HepG2 (cell line): Measurements from ENCODE around the gene RIPK1. TPM values are rescaled to one million over a fixed set of nuclear protein-coding genes. Genes with fewer than 3 reads are reported as not detected.

Source experiments
- ARNTL ChIP-seq: sonication (generic); formaldehyde crosslinking; IDR thresholded peaks from 2 replicates; pipeline ENCODE4 v1.4.0; 2020; ENCODE audit warnings: mild to moderate bottlenecking, missing genetic modification reagents
- ELF1 ChIP-seq: sonication (generic); formaldehyde crosslinking; IDR thresholded peaks from 2 replicates; pipeline ENCODE4 v1.4.0; 2020; ENCODE audit warnings: missing genetic modification reagents
- FLYWCH1 ChIP-seq: sonication (generic); formaldehyde crosslinking; IDR thresholded peaks from 2 replicates; pipeline ENCODE4 v1.8.1; 2023; ENCODE audit warnings: mild to moderate bottlenecking, missing genetic modification reagents
- KDM3A ChIP-seq: IDR thresholded peaks from 2 replicates; pipeline ENCODE4 v1.6.1; 2018; ENCODE audit warnings: low read depth, missing compliant biosample characterization
- PHB2 ChIP-seq: fragments of 450-650 bp; IDR thresholded peaks from 2 replicates; pipeline ENCODE4 v1.6.1; 2018; ENCODE audit not compliant: partially characterized antibody
- PRPF4 ChIP-seq: fragments of 200-400 bp; formaldehyde crosslinking; IDR thresholded peaks from 2 replicates; pipeline ENCODE4 v1.6.1; 2016; ENCODE audit warnings: low read length, low read depth; ENCODE audit not compliant: poor library complexity, severe bottlenecking
- TFDP1 ChIP-seq: IDR thresholded peaks from 2 replicates; pipeline ENCODE4 v1.6.1; 2016; ENCODE audit warnings: missing compliant biosample characterization, missing genetic modification reagents, borderline replicate concordance
- USF2 ChIP-seq, 2 experiments: sonication (generic) in 1 of 2; formaldehyde crosslinking in 1 of 2; IDR thresholded peaks; 2 replicates each; pipeline versions ENCODE4 v1.5.1 to v1.6.1; 2011 to 2020; ENCODE audit warnings: borderline replicate concordance in 1 of 2, low read depth in 1 of 2, low read length in 1 of 2, mild to moderate bottlenecking in 1 of 2, missing genetic modification reagents in 1 of 2, moderate library complexity in 1 of 2
- ZMYM3 ChIP-seq: sonication (generic); formaldehyde crosslinking; IDR thresholded peaks from 2 replicates; pipeline ENCODE4 v1.5.1; 2020; ENCODE audit warnings: mild to moderate bottlenecking, missing genetic modification reagents
- ZNF263 ChIP-seq: sonication (generic); formaldehyde crosslinking; IDR thresholded peaks from 2 replicates; pipeline ENCODE4 v1.4.0; 2020; ENCODE audit warnings: missing genetic modification reagents
- ZNF280D ChIP-seq: sonication (generic); formaldehyde crosslinking; IDR thresholded peaks from 2 replicates; pipeline ENCODE4 v1.5.1; 2020; ENCODE audit warnings: mild to moderate bottlenecking, missing genetic modification reagents
- ZNF3 ChIP-seq: IDR thresholded peaks from 2 replicates; pipeline ENCODE4 v1.7.0; 2017; ENCODE audit warnings: inconsistent platforms
- ZNF34 ChIP-seq: sonication (generic); formaldehyde crosslinking; IDR thresholded peaks from 2 replicates; pipeline ENCODE4 v1.4.0; 2020; ENCODE audit warnings: mild to moderate bottlenecking, missing genetic modification reagents, borderline replicate concordance
- ZNF646 ChIP-seq: sonication (generic); formaldehyde crosslinking; IDR thresholded peaks from 2 replicates; pipeline ENCODE4 v1.9.0; 2021; ENCODE audit warnings: mild to moderate bottlenecking, missing genetic modification reagents
- polyA plus RNA-seq, 8 experiments: library from polyadenylated mRNA; depleted of rRNA in 3 of 8; stranded (reverse) in 7 of 8; unstranded in 1 of 8; fragments of >200 nt; fragmentation: Illumina TruSeq in 4 of 8; extraction: Trizol in 4 of 8; gene quantifications; 2 replicates each; pipeline versions ENCODE4 v1.2.1 to v1.2.3, GENCODE V29; 2011 to 2016; ENCODE audit warnings: low read depth in 4 of 8, missing spikeins in 1 of 8, mixed read lengths in 1 of 8; ENCODE audit not compliant: insufficient read depth in 1 of 8
- total RNA-seq, 5 experiments: library from RNA; depleted of rRNA; stranded (reverse); fragments of >200 nt; fragmentation: Illumina TruSeq; extraction: Trizol; gene quantifications; 2 replicates each; pipeline ENCODE4 v1.2.3, GENCODE V29; 2016; ENCODE audit warnings: low read depth in 1 of 5

Gene RIPK1
- total and polyA plus RNA-seq, 2 of the 13 experiments (the other 11 are each of a cell fraction or from before 2014, with no cell fraction given) = 9.0 to 10.3 TPM

GRCh38 chr6:3162565-3163247, 94.4 kb downstream of the RIPK1 start (continued):
- TF ChIP-seq ZNF646 (CRISPR knock-in tag) (no peak; the same call in 1 of the 2 replicates), ELF1 (CRISPR knock-in tag) (peak; percentile 51), USF2 (IDR thresholded peaks at IDR 0.05; ENCODE audit: low read depth, low read length) (no peak), USF2 (CRISPR knock-in tag; IDR thresholded peaks at IDR 0.05; ENCODE audit: borderline replicate concordance) (no peak), ZNF34 (CRISPR knock-in tag) (no peak; the same call in 1 of the 2 replicates), ZNF263 (CRISPR knock-in tag) (peak; percentile 59; the same call in 1 of the 2 replicates), PHB2 (no peak), ZNF280D (peak; percentile 90), ARNTL (no peak; the same call in none of the 2 replicates), ZNF3 (CRISPR knock-in tag) (0 out of 2 replicates have a peak, but pooled peaks have one; percentile 27), TFDP1 (peak; percentile 86), ZMYM3 (peak; percentile 27; the same call in 1 of the 2 replicates), PRPF4 (no peak), KDM3A (CRISPR knock-in tag) (peak; percentile 83; the same call in 1 of the 2 replicates), FLYWCH1 (CRISPR knock-in tag) (peak; percentile 92; the same call in 1 of the 2 replicates)
